NCI-H2196 (cell line): ENCODE data around the gene KIRREL1.

Experiments used
- DNase-seq: peaks from one replicate; lab custom pipeline; 2025; ENCODE audit not compliant: unreplicated experiment; lab: John Stamatoyannopoulos, UW

Gene KIRREL1

GRCh38 chr1:158067662-158068061 is 74.2 kb downstream of the KIRREL1 start:
- no peak for DNase-seq

- no peak for DNase-seq
Measured at GRCh38 chr1:158068918-158069317, 75.5 kb downstream of the KIRREL1 start.

GRCh38 chr1:158071138-158071537 is 77.7 kb downstream of the KIRREL1 start:
- DNase-seq, result no peak

GRCh38 chr1:158075078-158075477 is 81.6 kb downstream of the KIRREL1 start:
- no peak for DNase-seq

- DNase-seq, result no peak
Measured at GRCh38 chr1:158076441-158076840, 83.0 kb downstream of the KIRREL1 start.

- DNase-seq, result no peak
Measured at GRCh38 chr1:158077411-158078256, 84.2 kb downstream of the KIRREL1 start.

GRCh38 chr1:158078569-158079080 is 85.2 kb downstream of the KIRREL1 start:
- no peak for DNase-seq

- DNase-seq, result no peak
Measured at GRCh38 chr1:158080066-158080465, 86.6 kb downstream of the KIRREL1 start.

GRCh38 chr1:158084336-158084735 is 90.9 kb downstream of the KIRREL1 start:
- no peak for DNase-seq

- DNase-seq, result no peak
Measured at GRCh38 chr1:158084747-158085146, 91.3 kb downstream of the KIRREL1 start.

GRCh38 chr1:158087320-158087927 is 94.0 kb downstream of the KIRREL1 start:
- DNase-seq, result peak; percentile 15

- no peak for DNase-seq
Measured at GRCh38 chr1:158089476-158089875, 96.0 kb downstream of the KIRREL1 start.

GRCh38 chr1:158089925-158090637 is 96.6 kb downstream of the KIRREL1 start:
- DNase-seq, result no peak

- DNase-seq, result no peak
Measured at GRCh38 chr1:158093376-158093775, 99.9 kb downstream of the KIRREL1 start.

- no peak for DNase-seq
Measured at GRCh38 chr1:158094571-158094970, 101.1 kb downstream of the KIRREL1 start.

GRCh38 chr1:158095737-158096335 is 102.4 kb downstream of the KIRREL1 start:
- no peak for DNase-seq

GRCh38 chr1:158098256-158098655 is 104.8 kb downstream of the KIRREL1 start:
- DNase-seq, result no peak

GRCh38 chr1:158099185-158099584 is 105.7 kb downstream of the KIRREL1 start:
- DNase-seq, result no peak

- DNase-seq, result no peak
Measured at GRCh38 chr1:158100498-158100897, 107.1 kb downstream of the KIRREL1 start.

GRCh38 chr1:158101455-158101854 is 108.0 kb downstream of the KIRREL1 start:
- no peak for DNase-seq

GRCh38 chr1:158101927-158102326 is 108.5 kb downstream of the KIRREL1 start:
- DNase-seq, result no peak
